Dermis microvascular lymphatic vessel endothelial cell (primary cell): Measurements from ENCODE around the gene ADPRS. TPM values are rescaled to one million over a fixed set of nuclear protein-coding genes. Genes with fewer than 3 reads are reported as not detected.

Experiments
- DNase-seq, 2 donors: peaks; one replicate each; pipeline versions ENCODE4 v3.0.0 to v3.0.0-alpha.2; 2010; ENCODE audit warnings: low read depth in 2 of 2
- total RNA-seq: library from RNA; depleted of rRNA; stranded (reverse); fragments of >200 nt; gene quantifications from 2 replicates; pipeline ENCODE4 v1.2.1, GENCODE V29; 2014

Gene ADPRS
- total RNA-seq, 1 donor from 2014 or later = 26.7 TPM

- no peak for DNase-seq
Observed at GRCh38 chr1:36108314-36108713, 19.6 kb downstream of the ADPRS start.

- no peak for DNase-seq
Observed at GRCh38 chr1:36109041-36109679, 20.5 kb downstream of the ADPRS start.

GRCh38 chr1:36111151-36111550 lies 22.5 kb downstream of the ADPRS start:
- no peak for DNase-seq

GRCh38 chr1:36112823-36113222 lies 24.1 kb downstream of the ADPRS start:
- DNase-seq = no peak

GRCh38 chr1:36114371-36114770 lies 25.7 kb downstream of the ADPRS start:
- DNase-seq = no peak

- no peak for DNase-seq
Observed at GRCh38 chr1:36115200-36115669, 26.5 kb downstream of the ADPRS start.

GRCh38 chr1:36115931-36116330 lies 27.2 kb downstream of the ADPRS start:
- DNase-seq = no peak

GRCh38 chr1:36116901-36117300 lies 28.2 kb downstream of the ADPRS start:
- no peak for DNase-seq

GRCh38 chr1:36118447-36119204 lies 29.9 kb downstream of the ADPRS start:
- no peak for DNase-seq

GRCh38 chr1:36119456-36119855 lies 30.8 kb downstream of the ADPRS start:
- DNase-seq = no peak

GRCh38 chr1:36122062-36123030 lies 33.7 kb downstream of the ADPRS start:
- no peak for DNase-seq

- peak in 1 of 2 donors; percentile 14 for DNase-seq
Observed at GRCh38 chr1:36123356-36123755, 34.7 kb downstream of the ADPRS start.

GRCh38 chr1:36124404-36125128 lies 35.9 kb downstream of the ADPRS start:
- DNase-seq = no peak

GRCh38 chr1:36125129-36125991 lies 36.7 kb downstream of the ADPRS start, which contains the start of gene COL8A2:
TSS of gene COL8A2 (minus strand) at chr1:36125222. CDS start at chr1:36100242, 24,980 bp downstream.
- peak in 1 of 2 donors; percentile 31 for DNase-seq

GRCh38 chr1:36126005-36126716 lies 37.5 kb downstream of the ADPRS start:
- no peak for DNase-seq

GRCh38 chr1:36126797-36127500 lies 38.3 kb downstream of the ADPRS start:
- no peak for DNase-seq

GRCh38 chr1:36128126-36128904 lies 39.6 kb downstream of the ADPRS start:
- DNase-seq = no peak

GRCh38 chr1:36128905-36129206 lies 40.2 kb downstream of the ADPRS start:
- DNase-seq = no peak
